Middle frontal gyrus (tissue), 1 donor: ENCODE data around the gene MCTP1.
"Not testable (repeated sequence)": the region's sequence is repeated elsewhere in the genome, so short reads cannot be mapped to it uniquely, and the experiment has no call there.

Experiments
- DNase-seq: peaks from one replicate; pipeline ENCODE4 v3.0.0-alpha.2; 2015; ENCODE audit warnings: low spot score; ENCODE audit errors: extremely low spot score

MCTP1 gene

GRCh38 chr5:94888674-94889073 is 396.2 kb downstream of the MCTP1 start:
- no peak for DNase-seq

- DNase-seq: no peak
Observed at GRCh38 chr5:94885931-94886330, 399.0 kb downstream of the MCTP1 start.

GRCh38 chr5:94884311-94884710 is 400.6 kb downstream of the MCTP1 start:
- DNase-seq: no peak

GRCh38 chr5:94872526-94872925 is 412.4 kb downstream of the MCTP1 start:
- no peak for DNase-seq

GRCh38 chr5:94870511-94871183 is 414.2 kb downstream of the MCTP1 start:
- no peak for DNase-seq

- no peak for DNase-seq
Observed at GRCh38 chr5:94869921-94870320, 415.0 kb downstream of the MCTP1 start.

- DNase-seq: no peak
Observed at GRCh38 chr5:94863951-94864350, 420.9 kb downstream of the MCTP1 start.

GRCh38 chr5:94857111-94857510 is 427.8 kb downstream of the MCTP1 start:
- DNase-seq: no peak

- DNase-seq: no peak
Observed at GRCh38 chr5:94856257-94856800, 428.6 kb downstream of the MCTP1 start.

GRCh38 chr5:94855543-94855942 is 429.4 kb downstream of the MCTP1 start:
- no peak for DNase-seq

GRCh38 chr5:94853120-94853519 is 431.8 kb downstream of the MCTP1 start:
- no peak for DNase-seq

GRCh38 chr5:94850960-94851359 is 433.9 kb downstream of the MCTP1 start:
- no peak for DNase-seq

GRCh38 chr5:94849821-94850736 is 434.8 kb downstream of the MCTP1 start:
- DNase-seq: no peak

- no peak for DNase-seq
Observed at GRCh38 chr5:94849324-94849723, 435.6 kb downstream of the MCTP1 start.

- no peak for DNase-seq
Observed at GRCh38 chr5:94847726-94848125, 437.2 kb downstream of the MCTP1 start.

- DNase-seq: no peak
Observed at GRCh38 chr5:94847019-94847418, 437.9 kb downstream of the MCTP1 start.

GRCh38 chr5:94845696-94846095 is 439.2 kb downstream of the MCTP1 start:
- not testable (repeated sequence) for DNase-seq

- no peak for DNase-seq
Observed at GRCh38 chr5:94841598-94842322, 443.1 kb downstream of the MCTP1 start.

- DNase-seq: no peak
Observed at GRCh38 chr5:94833851-94834250, 451.0 kb downstream of the MCTP1 start.

GRCh38 chr5:94832685-94833084 is 452.2 kb downstream of the MCTP1 start:
- no peak for DNase-seq

GRCh38 chr5:94830520-94830919 is 454.4 kb downstream of the MCTP1 start:
- DNase-seq: no peak

- not testable (repeated sequence) for DNase-seq
Observed at GRCh38 chr5:94828222-94828621, 456.7 kb downstream of the MCTP1 start.
